Thoracic aorta (tissue), 2 donors: ENCODE measurements around the gene MBLAC1. TPM values are rescaled to one million over a fixed set of nuclear protein-coding genes. Genes with fewer than 3 reads are reported as not detected.
A peak's percentile ranks its signal among the peaks of the same experiment; 100 is the strongest.

ENCODE experiments used
- ATAC-seq: fragments of 150-250 bp; one replicate; pipeline ENCODE4 v1.8.0; 2017; ENCODE audit warnings: low read depth; ENCODE audit not compliant: insufficient number of reproducible peaks, low FRiP score
- DNase-seq: peaks from one replicate; pipeline ENCODE4 v3.0.0-alpha.2; 2020; ENCODE audit warnings: low spot score
- H3K27ac ChIP-seq, 2 donors: fragments of 200-600 bp; sonication (generic); 1 replicate in 1 of 2; 2 replicates in 1 of 2; pipeline ENCODE4 v1.5.1; 2016; ENCODE audit warnings: mild to moderate bottlenecking in 2 of 2, moderate library complexity in 2 of 2
- H3K27me3 ChIP-seq: fragments of 200-600 bp; sonication (generic); replicated peaks from 2 replicates; pipeline ENCODE4 v1.6.0; 2016; ENCODE audit warnings: mild to moderate bottlenecking; ENCODE audit not compliant: insufficient read depth
- H3K36me3 ChIP-seq: fragments of 200-600 bp; sonication (generic); one replicate; pipeline ENCODE4 v1.5.1; 2016
- H3K4me1 ChIP-seq, 2 donors: fragments of 200-600 bp; sonication (generic); 1 replicate in 1 of 2; 2 replicates in 1 of 2; pipeline versions ENCODE4 v1.5.1 to v1.6.0; 2016; ENCODE audit warnings: low read depth in 2 of 2, mild to moderate bottlenecking in 1 of 2; ENCODE audit not compliant: control insufficient read depth in 1 of 2
- H3K4me3 ChIP-seq: fragments of 200-600 bp; sonication (generic); 2 replicates; pipeline ENCODE4 v1.5.1; 2016; ENCODE audit warnings: mild to moderate bottlenecking
- H3K9me3 ChIP-seq: fragments of 200-600 bp; sonication (generic); 2 replicates; pipeline ENCODE4 v1.5.1; 2016
- total RNA-seq, 2 donors: library from RNA; depleted of rRNA; stranded (reverse); fragments of >200 nt; gene quantifications; one replicate each; pipeline versions ENCODE4 v1.1.0 to v1.2.3, GENCODE V29; 2016
- TF ChIP-seq, protein P1 (sequence below): fragments of 200-600 bp; sonication (generic); IDR thresholded peaks from one replicate; pipeline ENCODE4 v1.5.1; 2019; ENCODE audit warnings: antibody characterized with exemption

MBLAC1 gene
- total RNA-seq, 2 donors from 2014 or later = 1.1 TPM; not detected in 1

DNA sequence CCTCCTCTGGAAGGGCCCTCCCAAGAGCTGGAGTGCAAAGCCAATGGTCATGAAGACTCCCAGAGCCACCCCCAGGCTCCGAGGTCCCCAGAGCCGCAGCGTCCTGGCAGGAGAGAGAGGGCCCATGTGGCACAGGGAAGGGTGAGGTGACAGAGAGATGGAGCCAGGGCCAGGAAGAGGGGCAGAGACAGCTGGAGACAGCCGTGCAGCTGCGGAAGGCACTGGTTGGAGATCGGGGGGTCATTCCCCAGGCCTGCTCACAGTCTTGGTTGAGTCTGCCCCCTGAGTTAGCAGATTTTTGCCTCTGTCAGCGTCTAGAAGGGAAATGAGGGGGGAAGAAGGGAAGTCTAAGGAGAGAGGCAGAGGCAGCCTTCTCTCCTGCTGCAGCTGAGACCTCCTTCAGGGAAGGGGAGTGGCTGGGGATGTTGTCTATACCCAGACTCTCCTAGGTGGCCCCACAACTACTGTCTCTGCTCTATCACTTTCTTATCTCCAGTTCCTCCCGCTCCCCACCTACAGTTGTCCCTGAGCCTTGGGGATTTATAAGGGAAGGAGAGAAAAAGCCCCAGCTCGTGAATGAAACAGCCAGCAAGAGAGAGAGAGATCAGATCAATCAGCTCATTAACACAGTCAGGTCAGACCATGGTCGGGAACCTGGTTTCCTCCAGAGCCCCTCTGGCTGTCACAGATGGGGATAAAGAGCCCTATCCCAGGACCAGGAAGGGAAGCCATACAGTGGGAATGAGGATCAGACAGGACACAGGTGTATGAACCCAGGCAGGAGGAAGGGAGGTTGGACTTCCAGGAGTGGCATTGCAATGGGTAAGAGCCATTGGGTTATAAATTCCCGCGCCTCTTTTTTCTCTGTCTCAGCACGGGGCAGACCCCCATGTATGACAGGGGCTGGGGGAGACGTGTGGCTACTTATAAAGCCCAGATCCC lies 40.5 kb downstream of the MBLAC1 start:
- TF ChIP-seq, protein P1, sequence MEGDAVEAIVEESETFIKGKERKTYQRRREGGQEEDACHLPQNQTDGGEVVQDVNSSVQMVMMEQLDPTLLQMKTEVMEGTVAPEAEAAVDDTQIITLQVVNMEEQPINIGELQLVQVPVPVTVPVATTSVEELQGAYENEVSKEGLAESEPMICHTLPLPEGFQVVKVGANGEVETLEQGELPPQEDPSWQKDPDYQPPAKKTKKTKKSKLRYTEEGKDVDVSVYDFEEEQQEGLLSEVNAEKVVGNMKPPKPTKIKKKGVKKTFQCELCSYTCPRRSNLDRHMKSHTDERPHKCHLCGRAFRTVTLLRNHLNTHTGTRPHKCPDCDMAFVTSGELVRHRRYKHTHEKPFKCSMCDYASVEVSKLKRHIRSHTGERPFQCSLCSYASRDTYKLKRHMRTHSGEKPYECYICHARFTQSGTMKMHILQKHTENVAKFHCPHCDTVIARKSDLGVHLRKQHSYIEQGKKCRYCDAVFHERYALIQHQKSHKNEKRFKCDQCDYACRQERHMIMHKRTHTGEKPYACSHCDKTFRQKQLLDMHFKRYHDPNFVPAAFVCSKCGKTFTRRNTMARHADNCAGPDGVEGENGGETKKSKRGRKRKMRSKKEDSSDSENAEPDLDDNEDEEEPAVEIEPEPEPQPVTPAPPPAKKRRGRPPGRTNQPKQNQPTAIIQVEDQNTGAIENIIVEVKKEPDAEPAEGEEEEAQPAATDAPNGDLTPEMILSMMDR = no peak
- Histone ChIP-seq H3K9me3 (no peaks in the 10 kb centered on the region), H3K36me3 (no peaks in the 10 kb centered on the region), H3K4me1 (peaks cover 10 to 32% of the 10 kb centered on the region in 2 donors), H3K27me3 (no peaks in the 10 kb centered on the region), H3K27ac (peak overlapping the region; percentile 19 to 64), H3K4me3 (peak overlapping the region; percentile 84)
- no peak for ATAC-seq
- DNase-seq = no peak

DNA sequence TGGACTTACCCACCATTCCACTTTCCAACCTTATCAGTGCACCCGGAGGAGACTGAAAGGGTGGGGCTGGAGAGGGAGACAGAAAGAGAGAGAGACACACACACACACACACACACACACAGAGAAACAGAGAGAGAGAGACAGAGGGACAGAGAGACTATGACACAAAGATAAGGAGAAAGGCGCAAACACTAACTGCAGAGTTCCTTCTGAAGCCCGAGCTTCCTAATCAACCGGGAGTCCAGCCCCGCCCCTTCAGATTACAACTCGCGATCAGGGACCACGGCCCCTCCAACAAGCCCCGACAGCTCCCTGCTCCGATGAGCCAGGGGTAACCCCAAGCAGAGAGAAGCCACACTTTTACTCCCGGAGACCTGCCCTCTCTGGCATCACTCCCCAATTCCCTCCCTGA lies 41.2 kb downstream of the MBLAC1 start:
- Histone ChIP-seq H3K4me1 (peaks cover 10 to 32% of the 10 kb centered on the region in 2 donors), H3K4me3 (peak overlapping the region; percentile 84), H3K9me3 (no peaks in the 10 kb centered on the region), H3K27ac (peak overlapping the region; percentile 19 to 64), H3K36me3 (no peaks in the 10 kb centered on the region), H3K27me3 (no peaks in the 10 kb centered on the region)
- DNase-seq (no peak), ATAC-seq (no peak)
- TF ChIP-seq, protein P1 = no peak

DNA sequence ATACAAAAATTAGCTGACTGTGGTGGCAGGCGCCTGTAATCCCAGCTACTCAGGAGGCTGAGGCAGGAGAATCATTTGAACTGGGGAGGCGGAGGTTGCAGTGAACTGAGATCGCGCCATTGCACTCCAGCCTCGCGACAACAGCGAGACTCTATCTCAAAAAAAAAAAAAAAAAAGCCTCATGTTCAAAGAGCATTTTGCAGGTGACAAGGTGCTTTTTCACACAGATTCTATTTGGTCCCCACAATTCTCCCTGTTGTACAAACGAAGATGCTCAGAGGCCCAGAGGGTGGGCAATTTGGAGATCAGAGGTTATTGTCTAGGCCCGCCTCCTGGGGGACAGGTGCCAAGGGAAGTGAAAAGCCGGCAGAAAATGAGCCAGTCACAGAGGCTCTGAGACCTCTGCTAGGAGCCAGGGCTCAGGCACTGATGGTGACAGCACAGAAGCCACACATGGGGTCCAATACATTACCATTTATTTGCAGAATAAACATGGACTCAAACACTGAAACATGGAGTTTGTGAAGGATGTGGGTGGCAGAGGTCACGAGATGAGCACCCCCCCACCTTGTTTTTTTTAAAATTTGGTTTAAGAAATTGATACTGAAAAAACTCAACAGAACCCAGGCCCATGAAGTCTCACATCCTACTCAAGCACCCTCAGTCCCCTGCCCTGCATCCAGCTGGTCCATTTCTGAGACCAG lies 42.5 kb downstream of the MBLAC1 start:
- Histone ChIP-seq H3K4me1 (peaks cover 10 to 32% of the 10 kb centered on the region in 2 donors), H3K4me3 (peak overlapping the region; percentile 84), H3K27ac (peak overlapping the region in 1 of 2 donors; percentile 64), H3K9me3 (no peaks in the 10 kb centered on the region), H3K27me3 (no peaks in the 10 kb centered on the region), H3K36me3 (no peaks in the 10 kb centered on the region)
- TF ChIP-seq, protein P1 = no peak
- no peak for DNase-seq
- ATAC-seq = no peak

DNA sequence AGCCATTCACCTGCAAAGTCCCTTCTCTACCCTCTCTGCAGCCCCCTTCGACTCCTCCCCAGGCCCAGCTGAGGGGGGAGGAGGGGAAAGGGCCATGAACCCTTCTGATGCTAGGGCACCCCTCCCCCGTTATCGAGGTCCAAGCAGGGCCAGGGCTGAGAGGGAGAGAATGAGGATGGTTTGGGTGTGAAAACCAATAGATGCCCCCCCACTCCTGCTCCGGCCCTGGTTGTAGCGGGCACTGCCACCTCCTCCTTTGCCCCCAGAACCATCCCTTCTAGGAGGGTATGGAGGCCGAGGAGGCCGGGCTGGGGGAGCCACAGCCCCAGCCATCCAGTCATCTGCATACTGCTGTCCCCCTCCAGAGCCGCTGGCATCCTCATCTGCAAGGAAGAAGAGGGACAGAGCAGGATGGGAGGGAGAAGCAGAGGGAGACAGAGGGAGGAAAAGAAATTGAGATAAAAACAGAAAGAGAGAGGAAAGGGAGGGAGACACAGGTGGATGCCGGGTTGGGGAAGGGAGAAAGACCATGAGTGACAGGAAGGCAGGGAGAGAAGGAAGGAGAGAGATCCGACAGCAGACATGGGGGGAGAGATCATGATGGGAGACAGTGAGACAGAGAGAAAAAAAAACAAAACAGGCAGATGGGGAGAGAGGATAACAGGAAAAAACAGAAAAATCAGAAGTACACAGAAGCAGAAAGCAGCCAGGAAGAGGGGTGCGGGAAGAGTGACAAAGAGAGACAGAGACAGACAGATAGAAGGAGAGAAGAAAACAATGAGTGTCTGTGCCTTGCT lies 43.5 kb downstream of the MBLAC1 start:
- H3K4me1 ChIP-seq = peaks cover 10 to 32% of the 10 kb centered on the region in 2 donors
- H3K9me3 ChIP-seq = no peaks in the 10 kb centered on the region
- no peak overlapping the region for H3K4me3 ChIP-seq
- ATAC-seq (no peak), DNase-seq (no peak)
- no peaks in the 10 kb centered on the region for H3K27me3 ChIP-seq
- TF ChIP-seq, protein P1 = no peak
- no peak overlapping the region for H3K27ac ChIP-seq
- H3K36me3 ChIP-seq = no peaks in the 10 kb centered on the region
